ENCODE measurements around the gene C10orf143. TPM values are rescaled to one million over a fixed set of nuclear protein-coding genes. Genes with fewer than 3 reads are reported as not detected.

The C10orf143 gene
- total RNA-seq, 3 donors from 2014 or later (not counting 1 experiment from before 2014, with no cell fraction given), result 7.1 to 10.9 (median 8.2) TPM

DNA sequence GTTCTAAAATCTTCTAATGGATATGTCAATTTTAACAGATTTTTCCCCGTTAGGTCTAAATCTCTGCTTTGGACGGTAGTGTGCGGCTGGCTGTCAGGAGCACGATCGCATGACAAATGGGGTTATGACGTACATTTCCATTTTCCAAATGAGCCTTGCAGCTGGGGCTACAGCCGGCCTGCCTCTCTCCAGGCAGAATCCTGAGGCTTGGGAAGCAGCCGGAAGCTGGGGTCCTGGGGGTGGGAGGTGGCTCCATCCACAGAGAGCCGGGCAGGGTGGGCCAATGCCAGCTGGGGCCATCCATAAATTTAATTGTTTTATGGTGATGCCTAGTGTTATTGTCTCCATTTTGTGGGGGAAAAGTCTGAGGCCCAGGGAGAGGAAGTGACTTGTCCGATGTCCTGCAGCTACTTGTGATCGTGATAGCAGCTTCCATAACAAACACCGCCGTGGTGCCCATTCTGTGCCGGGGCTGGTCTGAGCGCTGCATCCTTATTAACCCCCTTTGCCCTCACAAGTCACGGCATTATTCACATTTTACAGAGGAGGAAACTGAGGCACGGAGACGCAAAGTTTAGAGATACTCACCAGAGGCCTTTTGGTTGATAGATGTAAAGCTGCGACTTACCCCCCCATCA lies 93.5 kb downstream of the C10orf143 start:
- no peaks in the 10 kb centered on the region for H3K36me3 Mint-ChIP-seq
- intact Hi-C loops (cut with micrococcal nuclease), result no loop called here
- H3K27ac ChIP-seq (ENCODE audit: low read length), result no peak overlapping the region
- H3K27me3 Mint-ChIP-seq (ENCODE audit: low read depth in 2 of 2), result no peaks in the 10 kb centered on the region
- 89% methylated on average over 19 of the region's 19 CpGs for WGBS (ENCODE audit: insufficient coverage)
- no peaks in the 10 kb centered on the region for H3K36me3 ChIP-seq (ENCODE audit: control insufficient read depth, insufficient read depth, low read length)
- no peak overlapping the region for H3K4me3 ChIP-seq (ENCODE audit: low read length)
- no peaks in the 10 kb centered on the region for H3K4me1 ChIP-seq (ENCODE audit: control insufficient read depth, insufficient read depth, low read length)
- H3K4me3 Mint-ChIP-seq, result no peak overlapping the region
- H3K27ac Mint-ChIP-seq, result no peak overlapping the region
- no peaks in the 10 kb centered on the region for H3K27me3 ChIP-seq (ENCODE audit: control insufficient read depth, insufficient read depth, low read length)
- H3K4me1 Mint-ChIP-seq, result no peaks in the 10 kb centered on the region
- no peaks in the 10 kb centered on the region for H3K9me3 ChIP-seq (ENCODE audit: control insufficient read depth, insufficient read depth, low read length)
- no peaks in the 10 kb centered on the region for H3K9me3 Mint-ChIP-seq
- TF ChIP-seq, protein P1, sequence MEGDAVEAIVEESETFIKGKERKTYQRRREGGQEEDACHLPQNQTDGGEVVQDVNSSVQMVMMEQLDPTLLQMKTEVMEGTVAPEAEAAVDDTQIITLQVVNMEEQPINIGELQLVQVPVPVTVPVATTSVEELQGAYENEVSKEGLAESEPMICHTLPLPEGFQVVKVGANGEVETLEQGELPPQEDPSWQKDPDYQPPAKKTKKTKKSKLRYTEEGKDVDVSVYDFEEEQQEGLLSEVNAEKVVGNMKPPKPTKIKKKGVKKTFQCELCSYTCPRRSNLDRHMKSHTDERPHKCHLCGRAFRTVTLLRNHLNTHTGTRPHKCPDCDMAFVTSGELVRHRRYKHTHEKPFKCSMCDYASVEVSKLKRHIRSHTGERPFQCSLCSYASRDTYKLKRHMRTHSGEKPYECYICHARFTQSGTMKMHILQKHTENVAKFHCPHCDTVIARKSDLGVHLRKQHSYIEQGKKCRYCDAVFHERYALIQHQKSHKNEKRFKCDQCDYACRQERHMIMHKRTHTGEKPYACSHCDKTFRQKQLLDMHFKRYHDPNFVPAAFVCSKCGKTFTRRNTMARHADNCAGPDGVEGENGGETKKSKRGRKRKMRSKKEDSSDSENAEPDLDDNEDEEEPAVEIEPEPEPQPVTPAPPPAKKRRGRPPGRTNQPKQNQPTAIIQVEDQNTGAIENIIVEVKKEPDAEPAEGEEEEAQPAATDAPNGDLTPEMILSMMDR (IDR thresholded peaks at IDR 0.05), result no peak
- ATAC-seq, result no peak
- no peak for DNase-seq

DNA sequence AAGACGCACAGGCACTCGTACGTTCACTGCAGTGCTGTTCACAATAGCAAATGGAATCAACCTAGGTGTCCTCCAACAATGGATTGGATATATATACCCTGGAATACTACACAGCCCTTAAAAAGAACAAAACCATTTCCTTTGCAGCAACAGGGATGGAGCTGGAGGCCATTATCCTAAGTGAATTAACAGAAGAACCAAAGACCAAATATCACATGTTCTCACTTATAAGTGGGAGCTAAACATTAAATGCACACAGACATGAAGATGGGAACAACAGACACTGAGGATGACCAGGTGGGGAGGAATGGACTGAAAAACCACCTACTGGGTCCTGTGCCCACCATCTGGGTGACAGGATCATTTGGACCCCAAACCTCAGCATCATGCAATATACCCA lies 94.5 kb downstream of the C10orf143 start:
- no peaks in the 10 kb centered on the region for H3K36me3 Mint-ChIP-seq
- DNase-seq, result no peak
- Histone ChIP-seq H3K27ac (ENCODE audit: low read length) (no peak overlapping the region), H3K4me3 (ENCODE audit: low read length) (no peak overlapping the region), H3K36me3 (ENCODE audit: control insufficient read depth, insufficient read depth, low read length) (no peaks in the 10 kb centered on the region), H3K4me1 (ENCODE audit: control insufficient read depth, insufficient read depth, low read length) (no peaks in the 10 kb centered on the region), H3K9me3 (ENCODE audit: control insufficient read depth, insufficient read depth, low read length) (no peaks in the 10 kb centered on the region), H3K27me3 (ENCODE audit: control insufficient read depth, insufficient read depth, low read length) (no peaks in the 10 kb centered on the region)
- H3K4me3 Mint-ChIP-seq, result no peak overlapping the region
- H3K27me3 Mint-ChIP-seq (ENCODE audit: low read depth in 2 of 2), result no peaks in the 10 kb centered on the region
- intact Hi-C loops (cut with micrococcal nuclease), result no loop called here
- H3K9me3 Mint-ChIP-seq, result no peaks in the 10 kb centered on the region
- no peak overlapping the region for H3K27ac Mint-ChIP-seq
- 94% methylated on average over 3 of the region's 3 CpGs for WGBS (ENCODE audit: insufficient coverage)
- H3K4me1 Mint-ChIP-seq, result no peaks in the 10 kb centered on the region
- ATAC-seq, result no peak
- TF ChIP-seq, protein P1 (IDR thresholded peaks at IDR 0.05), result no peak

DNA sequence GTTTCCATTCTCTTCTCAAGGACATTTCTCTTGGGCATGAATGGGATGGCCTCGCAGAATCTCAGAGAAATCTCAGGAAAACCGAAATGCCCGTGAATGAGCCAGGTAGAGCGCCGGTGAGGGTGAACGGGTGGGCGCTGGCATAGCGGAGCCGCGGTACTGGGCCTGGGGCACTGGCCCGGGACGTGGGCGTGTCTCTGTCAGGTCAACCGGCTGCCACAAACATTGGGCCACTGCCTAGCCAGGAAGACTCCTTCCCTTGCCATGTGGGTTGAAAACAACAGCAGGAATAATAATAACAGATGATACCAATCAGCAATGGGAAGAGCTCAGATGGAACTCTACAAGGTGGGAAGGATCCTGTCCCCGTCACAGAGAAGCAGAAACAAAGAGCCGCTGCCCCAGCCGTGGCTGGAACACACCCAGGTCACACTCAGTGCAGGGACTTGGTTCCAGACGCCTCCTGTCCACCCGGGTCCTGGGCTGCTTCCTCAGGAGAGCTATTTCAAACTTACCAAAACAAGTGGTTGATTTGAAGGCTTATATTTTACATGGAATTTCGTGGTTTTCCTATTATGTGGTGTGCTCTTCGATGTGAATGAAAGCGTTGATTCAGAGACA lies 95.4 kb downstream of the C10orf143 start:
- Histone ChIP-seq H3K9me3 (ENCODE audit: control insufficient read depth, insufficient read depth, low read length) (no peaks in the 10 kb centered on the region), H3K4me1 (ENCODE audit: control insufficient read depth, insufficient read depth, low read length) (no peaks in the 10 kb centered on the region), H3K27ac (ENCODE audit: low read length) (no peak overlapping the region), H3K4me3 (ENCODE audit: low read length) (no peak overlapping the region), H3K36me3 (ENCODE audit: control insufficient read depth, insufficient read depth, low read length) (no peaks in the 10 kb centered on the region), H3K27me3 (ENCODE audit: control insufficient read depth, insufficient read depth, low read length) (no peaks in the 10 kb centered on the region)
- H3K4me1 Mint-ChIP-seq, result no peaks in the 10 kb centered on the region
- no peak overlapping the region for H3K4me3 Mint-ChIP-seq
- intact Hi-C loops (cut with micrococcal nuclease), result no loop called here
- DNase-seq, result no peak
- TF ChIP-seq, protein P1 (IDR thresholded peaks at IDR 0.05), result no peak
- 87% methylated on average over 18 of the region's 22 CpGs for WGBS (ENCODE audit: insufficient coverage)
- H3K27ac Mint-ChIP-seq, result no peak overlapping the region
- no peaks in the 10 kb centered on the region for H3K27me3 Mint-ChIP-seq (ENCODE audit: low read depth in 2 of 2)
- no peaks in the 10 kb centered on the region for H3K9me3 Mint-ChIP-seq
- no peaks in the 10 kb centered on the region for H3K36me3 Mint-ChIP-seq
- no peak for ATAC-seq

All from natural killer cell (primary cell).